CD4-positive, alpha-beta T cell treated with Interferon alpha-2 for 1 hour (primary cell): Measurements from ENCODE around the gene HRH2.
A peak's percentile ranks its signal among the peaks of the same experiment; 100 is the strongest.
"Not testable (repeated sequence)": the region's sequence is repeated elsewhere in the genome, so short reads cannot be mapped to it uniquely, and the experiment has no call there.

Experiments used
- DNase-seq, 2 donors: peaks; one replicate each; pipeline ENCODE4 v3.0.0-alpha.2; 2020 to 2022

HRH2 gene

DNA sequence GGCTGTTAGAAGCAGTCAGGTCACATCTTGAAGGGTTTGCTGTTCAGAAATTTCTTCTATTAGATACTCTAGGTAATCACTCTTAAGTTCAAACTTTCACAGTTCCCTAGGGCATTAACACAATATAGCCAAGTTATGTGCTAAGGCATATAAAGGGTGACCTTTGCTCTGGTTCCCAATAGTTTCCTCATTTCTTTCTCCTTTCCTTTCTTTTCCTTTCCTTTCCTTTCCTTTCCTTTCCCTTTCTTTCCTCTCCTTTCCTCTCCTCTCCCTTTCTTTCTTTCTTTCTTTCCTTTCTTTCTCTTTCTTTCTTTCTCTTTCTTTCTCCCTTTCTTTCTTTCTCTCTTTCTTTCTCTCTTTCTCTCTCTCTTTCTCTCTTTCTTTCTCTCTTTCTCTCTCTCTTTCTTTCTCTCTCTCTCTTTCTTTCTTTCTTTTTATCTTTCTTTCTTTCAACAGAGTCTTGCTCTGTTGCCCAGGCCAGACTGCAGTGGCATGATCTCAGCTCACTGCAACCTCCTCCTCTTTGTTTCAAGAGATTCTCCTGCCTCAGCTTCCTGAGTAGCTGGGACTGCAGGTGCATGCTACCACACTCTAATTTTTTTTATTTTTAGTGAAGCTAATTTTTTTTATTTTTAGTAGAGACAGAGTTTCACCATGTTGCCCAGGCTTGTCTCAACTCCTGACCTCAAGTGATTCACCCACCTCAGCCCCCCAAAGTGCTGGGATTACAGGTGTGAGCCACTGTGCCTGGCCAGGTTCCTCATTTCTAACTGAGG lies 7.3 kb upstream of the HRH2 start:
- DNase-seq, result not testable (repeated sequence)

DNA sequence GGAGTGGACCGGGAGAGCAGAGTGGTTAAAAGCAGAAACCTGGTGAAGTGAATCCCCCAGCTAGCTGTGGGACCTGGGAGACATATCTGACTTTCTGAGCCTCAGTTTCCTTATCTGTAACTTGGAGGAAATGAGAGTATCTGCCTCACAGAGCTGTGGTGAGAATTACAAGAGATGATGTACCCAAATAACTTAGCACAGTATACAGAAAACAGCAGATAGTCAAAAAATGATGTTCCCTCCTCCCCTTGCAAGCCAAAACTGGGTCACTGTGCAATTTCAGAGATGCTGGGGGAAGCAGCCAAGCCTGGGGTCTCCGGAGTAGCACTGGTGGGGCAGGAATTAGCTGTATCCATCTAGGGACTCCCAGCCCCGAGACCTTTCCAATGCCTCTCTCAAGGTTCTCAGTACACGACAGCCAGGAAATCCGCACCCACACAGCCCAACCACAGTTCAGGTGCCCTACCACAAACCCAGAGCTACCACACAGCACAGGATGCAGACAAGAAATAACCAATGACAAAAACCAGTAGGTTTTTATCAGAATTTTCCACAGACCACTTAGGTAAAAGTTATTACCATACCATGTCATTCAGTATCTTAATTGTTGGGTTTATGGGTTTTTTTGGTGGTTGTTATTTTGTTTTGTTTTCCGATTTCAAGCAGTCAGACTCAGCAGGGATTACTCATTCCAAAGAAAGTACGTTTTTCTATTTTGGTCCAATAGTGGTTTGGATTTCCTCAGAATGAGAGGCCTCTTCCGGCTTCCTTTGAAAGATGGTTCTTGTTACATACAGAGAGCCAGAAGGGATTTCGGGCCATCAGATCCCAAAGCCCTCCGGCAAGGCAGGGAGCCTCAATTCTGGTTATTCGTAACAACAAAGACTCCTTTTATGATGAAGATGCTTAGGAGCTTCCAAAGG lies 4.9 kb upstream of the HRH2 start:
- DNase-seq, result peak; percentile 54 to 72

DNA sequence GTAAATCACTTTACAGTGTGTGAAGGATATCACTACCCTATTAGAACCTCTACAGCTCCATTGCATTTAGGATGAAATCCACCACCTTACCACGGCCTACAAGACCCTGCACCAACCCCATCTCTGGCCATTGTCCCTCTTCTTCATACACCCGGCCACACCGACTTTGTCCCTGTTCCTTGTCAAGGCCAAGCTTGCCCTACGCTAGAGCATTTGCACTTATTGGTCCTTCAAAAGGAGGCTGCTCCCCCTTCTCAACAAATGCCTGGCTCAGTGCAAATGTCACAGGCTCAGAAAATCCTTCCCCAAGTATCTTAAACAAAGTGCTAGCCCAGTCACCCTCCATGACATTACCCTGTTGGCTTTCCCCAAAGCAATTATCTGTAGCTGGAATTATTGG lies 4.1 kb upstream of the HRH2 start:
- no peak for DNase-seq

DNA sequence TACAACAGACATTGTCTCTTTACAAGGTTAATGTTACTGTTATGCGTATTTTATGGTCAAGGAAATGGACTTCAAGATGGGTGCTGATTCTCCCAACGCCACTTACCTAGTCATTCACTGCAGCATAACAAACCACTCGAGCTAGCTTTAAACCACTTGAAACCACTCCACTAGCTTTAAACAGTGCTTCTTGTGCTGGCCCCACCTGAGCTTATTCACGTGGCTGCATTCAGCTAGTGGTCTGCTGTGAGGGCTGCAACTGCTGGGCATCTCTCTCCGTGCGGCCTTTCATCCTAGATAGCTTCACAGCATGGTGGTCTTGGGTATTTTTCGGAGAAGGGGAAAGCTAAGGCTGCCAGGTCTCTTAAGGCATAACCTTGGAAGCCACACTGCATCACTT lies 3.5 kb upstream of the HRH2 start:
- DNase-seq, result no peak

DNA sequence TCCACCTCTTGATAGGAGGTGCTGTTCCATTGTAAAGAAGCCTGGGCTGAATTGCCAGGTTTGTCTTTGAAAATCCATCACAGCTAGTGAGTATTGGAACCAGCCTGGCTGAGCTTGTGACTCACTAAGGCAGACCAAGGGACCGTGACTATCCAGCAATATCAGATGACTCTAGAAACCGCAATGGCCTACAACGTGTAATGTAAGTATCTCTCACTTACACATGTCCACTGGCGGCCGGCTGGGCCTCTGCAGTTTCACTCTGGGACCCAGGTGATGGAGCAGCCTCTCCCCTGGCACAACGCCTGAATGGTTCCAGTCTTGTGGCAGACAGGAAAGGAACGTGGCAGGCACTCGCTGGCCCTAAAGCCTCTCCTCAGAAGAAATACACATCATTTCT lies 3.1 kb upstream of the HRH2 start:
- no peak for DNase-seq

DNA sequence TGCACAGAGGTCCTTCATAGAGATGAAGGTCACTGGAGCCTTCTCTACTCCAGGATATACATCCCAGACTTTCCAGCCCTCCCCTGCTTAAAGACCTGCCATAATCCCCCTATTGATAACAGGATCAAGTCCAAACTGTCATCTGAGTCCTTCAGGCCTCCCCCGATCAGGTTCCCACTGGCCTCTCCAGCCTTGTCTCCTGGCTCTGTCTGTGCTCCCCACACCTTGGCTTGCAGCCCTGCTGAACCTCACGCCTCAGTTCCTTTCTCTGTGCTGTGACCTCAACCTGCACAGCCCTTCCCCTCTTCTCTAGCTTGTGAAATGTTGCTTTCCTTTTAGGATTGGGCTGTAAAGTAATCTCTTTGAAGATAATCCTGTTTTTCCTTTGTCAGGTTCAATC lies 2.5 kb upstream of the HRH2 start:
- DNase-seq, result no peak

DNA sequence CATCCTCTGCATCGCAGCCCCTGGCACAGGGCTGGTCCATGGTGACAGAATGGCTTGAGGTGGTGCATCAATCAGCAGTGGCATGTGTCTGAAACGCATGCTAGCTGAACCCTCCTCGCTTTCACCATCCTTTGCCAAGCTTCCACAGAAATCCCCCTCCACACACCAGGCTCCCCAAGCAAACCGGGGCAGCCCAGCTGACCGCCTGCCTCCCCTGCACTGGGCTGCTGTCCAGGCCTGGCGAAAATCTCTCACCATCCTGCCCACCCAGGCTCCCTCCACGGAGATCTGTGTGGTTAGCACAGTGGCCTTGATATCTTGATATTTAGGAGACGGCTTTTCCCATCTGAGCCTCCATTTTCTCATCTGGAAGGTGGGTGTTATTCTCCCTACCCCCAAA lies 905 bp upstream of the HRH2 start:
- DNase-seq, result no peak

DNA sequence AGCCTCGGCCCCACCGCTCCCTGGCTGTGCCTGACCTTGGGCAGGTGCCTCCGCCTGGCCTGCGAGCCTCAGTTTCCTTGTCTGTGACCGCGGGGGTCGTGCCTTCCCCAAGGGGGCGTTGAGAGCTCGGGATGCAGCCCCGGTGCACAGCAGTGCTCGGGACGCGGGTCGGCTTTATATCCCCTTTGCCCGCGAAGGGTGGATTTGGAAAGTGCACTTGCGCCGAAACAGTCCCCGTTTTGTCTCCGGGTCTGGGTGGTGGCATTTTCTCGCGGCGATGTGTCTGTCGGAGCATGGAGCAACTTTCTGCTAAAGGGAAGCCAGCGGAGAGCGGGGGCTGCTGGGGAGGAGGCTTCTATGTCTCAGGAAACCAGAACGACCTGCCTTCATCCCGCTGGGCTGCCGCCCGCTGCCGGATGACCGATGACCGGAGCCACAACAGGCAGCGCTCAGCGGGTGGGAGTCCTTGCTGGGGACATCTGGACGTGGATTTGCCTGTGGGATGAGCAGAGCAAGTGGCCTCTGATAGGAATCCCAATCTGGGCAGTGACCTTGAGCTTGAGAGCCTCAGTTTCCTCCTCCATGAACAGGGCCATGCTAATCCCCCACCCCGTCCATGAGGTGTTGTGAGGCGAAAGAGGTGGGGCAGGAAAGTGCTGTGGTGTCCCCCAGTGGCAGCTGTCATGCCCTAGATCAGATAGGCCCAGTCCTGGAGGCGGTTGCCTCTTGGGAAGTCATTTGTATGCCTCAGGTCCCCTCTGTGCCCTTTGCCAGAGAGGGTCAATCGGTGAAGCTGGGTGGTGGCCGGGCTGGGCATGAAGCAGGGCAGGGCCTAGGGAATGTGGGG lies 651 bp downstream of the HRH2 start:
- peak in 1 of 2 donors; percentile 33 for DNase-seq

DNA sequence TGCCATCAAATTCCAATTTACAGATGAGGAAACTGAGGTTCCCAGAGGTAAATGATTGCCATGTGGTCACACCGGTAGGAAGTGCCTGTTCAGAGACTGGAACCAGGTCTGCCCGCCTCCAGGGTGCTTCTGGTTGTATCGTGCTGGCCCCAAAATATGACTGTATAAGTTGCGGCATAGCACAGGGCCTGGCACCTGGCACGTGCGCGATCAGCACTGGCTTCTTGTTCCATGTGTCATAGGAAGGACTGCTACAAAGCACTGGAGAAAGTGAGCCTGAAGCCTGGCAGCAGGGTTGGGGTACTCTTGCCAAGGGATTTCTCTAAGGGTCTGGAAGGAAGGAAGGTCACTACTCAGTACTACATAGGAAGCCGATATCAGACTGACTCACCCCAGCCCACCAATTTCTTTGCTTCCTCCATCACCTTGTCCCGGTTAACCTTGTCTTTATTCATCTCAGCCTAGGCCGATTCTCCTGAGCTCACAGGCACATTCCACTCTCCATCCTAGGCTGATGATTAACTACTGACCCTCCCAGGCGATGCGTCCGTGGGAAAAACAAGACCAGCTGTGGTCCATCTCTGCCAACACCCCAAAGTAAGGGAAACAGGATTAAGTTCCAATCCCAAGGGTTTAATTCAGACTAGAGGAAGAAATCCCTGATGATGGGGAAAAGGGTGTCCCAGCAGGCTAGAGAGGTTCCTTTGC lies 1.8 kb downstream of the HRH2 start:
- no peak for DNase-seq

DNA sequence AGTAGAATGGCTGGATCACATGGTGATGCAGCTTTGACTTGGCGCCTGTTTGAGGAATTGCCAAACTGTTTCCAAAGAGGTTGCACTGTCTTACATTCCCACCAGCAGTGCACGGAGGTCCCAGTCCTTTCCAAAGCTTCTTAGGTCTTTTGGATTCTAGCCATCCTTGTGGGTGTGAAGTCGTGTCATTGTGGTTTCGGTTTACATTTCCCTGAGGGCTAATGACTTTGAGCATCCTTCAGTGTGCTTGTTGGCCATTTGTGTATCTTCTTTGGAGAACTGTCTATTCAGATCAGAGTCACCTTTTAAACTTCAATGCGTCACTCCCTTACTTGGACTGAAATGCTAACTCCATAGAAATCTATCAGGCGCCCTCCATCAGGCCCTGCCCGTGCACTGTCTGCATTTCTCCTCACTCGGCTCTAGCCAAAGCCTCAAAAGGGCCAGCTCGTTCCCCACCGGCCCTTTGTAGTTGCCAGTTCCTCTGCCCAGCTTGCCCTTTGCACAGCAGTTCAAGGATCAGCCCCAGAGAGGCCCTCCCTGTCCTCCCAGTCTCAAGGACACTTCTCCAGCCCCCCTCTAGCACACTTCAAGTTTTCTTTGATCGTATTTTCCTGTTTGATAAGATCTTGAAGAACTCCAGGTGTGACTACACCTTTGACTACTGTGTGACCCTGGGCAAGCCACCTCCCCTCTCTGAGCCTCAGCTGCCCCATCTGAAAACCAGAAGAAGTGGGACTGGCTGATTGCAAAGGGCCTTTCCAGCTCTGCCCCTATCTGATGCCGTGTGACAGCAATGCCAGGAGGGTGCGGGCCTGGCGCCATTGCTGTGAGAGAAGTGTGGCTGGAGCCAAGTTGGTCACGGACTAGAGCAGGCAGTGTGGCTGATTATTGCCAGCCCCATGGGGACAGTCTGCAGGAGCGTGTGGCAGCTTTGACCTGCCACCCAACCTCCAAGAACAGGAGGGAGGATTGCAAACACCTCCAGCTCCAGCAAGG lies 5.6 kb downstream of the HRH2 start:
- DNase-seq, result no peak

DNA sequence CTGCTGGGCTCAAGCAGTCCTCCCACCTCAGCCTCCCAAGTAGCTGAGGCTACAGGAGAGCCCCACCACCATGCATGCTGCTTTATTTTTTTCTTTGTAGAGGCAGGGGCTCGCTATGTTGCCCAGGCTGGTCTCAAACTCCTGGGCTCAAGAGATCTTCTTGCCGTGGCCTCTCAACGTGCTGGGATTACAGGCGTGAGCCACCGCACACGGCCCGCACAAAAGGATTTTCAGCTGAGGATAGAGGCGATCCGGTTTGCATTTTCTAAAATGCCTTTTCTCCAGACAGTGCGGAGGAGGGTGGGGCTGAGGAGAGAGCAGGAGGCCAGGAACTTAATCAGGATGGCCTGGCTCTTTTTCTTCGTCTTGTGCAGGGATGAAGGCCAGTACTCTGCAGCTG lies 6.9 kb downstream of the HRH2 start:
- DNase-seq, result no peak

DNA sequence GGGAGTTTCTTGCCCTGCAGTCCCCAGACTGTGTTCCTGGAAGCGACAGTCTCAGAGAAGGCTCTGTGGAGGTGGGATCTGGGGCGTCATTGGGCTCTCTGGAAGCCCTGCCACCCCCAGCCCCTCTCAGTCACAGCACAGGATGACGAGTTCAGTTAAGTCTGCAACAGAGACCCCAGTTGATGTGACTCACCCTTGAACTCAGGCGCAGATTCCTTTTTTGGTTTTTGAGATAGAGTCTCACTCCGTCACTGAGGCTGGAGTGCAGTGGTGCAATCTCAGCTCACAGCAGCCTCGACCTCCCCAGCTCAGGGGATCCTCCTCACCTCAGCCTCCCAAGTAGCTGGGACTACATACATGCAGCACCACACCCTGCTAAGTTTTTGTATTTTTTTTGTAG lies 8.3 kb downstream of the HRH2 start:
- DNase-seq, result no peak

DNA sequence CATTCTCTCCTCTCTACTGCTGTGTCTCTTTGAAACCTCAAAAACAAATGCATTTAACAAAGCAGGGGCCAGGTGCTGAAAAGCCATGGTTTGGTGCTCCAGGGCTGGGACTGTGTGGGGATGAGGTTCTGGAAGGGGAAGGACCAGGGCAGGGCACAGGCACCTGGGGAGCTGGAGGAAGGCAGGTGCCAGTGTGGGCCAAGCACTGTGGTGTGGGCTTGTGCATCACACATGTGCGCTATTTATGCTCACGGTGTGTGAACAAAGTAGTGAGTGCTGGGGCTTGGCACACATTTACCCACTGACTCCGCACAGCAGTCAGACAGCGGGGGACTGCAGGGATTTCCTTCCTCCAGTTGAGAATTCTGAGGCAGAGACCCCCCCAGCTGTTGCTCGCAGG lies 10.1 kb downstream of the HRH2 start:
- DNase-seq, result no peak

DNA sequence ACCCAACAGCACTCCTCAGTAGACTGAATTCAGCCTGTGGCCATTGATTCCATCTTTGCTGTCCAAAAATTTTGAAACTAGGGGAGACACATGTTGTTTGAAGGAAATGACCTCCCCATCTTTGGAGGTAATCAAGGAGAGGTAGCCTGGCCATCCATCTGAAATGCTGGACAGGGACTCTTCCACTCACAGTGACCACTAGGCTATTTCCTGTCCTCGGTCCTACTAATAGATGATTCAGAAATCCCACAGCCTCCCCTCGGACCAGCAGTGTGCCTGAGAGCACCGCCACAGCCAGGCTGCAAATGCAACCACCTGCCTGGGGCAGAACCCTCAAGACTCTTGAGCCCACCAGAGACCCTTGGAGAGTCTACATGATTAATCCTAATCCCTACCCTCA lies 12.5 kb downstream of the HRH2 start:
- DNase-seq, result no peak

DNA sequence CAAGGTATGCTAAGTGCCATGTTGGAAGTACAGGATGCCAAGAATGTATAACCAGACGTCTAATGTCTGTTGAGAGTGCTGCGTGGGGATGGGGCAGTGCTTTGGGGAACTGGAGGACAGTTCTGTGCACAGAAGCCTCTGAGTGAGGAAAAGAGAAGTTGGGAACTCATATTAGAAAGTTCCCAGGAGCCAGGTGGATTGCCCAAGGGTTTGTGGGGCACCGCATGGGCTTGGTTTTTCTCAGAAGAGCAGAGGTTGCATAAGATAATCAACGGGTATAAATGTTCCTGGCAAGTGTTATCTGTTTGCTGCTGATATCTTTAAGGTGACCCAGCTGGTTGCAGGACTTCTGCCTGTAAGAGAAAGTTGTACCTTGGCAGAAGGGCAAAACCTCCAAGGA lies 13.1 kb downstream of the HRH2 start:
- peak in 1 of 2 donors; percentile 48 for DNase-seq

DNA sequence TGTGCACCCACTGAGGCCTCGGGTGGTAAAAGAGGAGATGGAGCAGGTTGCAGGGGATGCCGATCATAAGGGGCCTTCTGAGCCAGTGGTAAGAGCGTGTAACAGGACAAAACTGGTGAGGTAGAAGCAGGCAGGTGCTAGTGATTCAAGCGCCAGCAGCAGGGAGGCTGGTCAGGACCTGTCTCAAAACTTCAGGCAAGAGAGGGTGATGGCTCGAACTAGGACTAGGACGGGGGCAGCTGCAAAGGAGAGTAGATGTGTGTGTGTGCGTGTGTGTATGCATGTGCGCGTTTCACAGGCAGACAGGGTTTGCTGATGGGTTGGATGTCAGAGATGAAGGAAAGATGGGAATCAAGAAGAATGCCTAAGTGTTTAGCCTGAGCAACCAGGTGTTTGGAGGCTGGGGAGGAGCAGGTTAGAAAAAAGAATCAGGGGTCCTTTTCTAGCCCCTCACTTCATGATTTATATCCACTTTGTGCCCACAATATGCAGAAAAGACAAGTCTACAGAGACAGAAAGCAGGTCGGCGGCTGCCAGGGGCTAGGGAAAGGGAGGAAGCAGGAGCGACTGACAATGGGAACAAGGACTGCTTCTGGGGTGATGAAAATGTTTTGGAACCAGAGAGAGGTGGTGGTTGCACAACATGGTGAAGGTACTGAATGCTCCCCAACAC lies 15.2 kb downstream of the HRH2 start:
- no peak for DNase-seq

DNA sequence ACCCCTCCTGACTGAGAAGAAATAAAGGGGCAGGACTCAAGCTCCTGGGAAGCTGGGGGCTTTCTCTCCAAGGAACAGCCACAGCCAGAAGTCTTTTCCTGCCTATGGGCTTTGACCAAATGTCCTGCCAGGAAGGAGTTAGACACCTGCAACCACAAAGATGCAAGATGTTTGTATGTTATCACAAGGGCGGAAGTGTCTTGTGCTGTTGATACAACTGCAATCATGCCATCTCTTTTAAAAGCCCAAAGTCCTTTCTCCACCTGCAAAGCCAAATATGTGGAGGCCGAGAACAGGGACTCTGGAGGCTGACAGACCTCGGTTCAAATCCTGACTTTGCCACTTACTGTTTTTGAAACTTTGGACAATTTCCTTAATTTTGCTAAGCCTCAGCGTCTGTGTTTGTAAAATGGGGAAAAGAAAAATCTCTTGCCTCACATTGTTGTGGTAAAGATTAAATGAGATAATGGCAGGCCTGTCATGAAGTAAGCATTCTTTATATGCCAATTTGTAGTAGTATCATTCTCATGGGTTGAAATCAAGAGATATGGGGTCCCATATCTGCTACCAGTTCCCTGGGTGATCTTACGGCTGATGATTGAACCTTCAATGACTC lies 17.0 kb downstream of the HRH2 start:
- no peak for DNase-seq

DNA sequence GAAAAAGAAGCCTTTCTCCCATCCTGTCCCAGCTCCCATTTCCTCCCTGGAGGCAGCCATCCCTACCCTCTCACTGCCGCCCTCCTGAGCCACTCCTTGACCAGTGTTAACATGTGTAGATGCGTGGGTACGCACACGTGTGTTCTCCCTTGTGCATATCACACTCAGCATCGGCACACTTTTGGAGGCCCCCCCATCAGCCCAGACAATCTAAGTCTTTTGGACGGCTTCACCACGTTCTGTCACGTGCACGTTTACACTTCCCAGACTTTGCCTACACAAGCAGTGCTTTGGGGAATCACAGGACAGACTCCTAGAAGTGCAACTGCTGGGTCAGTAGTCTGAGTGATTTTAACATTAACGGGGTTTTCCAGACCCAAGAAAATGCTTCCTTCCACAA lies 18.0 kb downstream of the HRH2 start:
- no peak for DNase-seq

DNA sequence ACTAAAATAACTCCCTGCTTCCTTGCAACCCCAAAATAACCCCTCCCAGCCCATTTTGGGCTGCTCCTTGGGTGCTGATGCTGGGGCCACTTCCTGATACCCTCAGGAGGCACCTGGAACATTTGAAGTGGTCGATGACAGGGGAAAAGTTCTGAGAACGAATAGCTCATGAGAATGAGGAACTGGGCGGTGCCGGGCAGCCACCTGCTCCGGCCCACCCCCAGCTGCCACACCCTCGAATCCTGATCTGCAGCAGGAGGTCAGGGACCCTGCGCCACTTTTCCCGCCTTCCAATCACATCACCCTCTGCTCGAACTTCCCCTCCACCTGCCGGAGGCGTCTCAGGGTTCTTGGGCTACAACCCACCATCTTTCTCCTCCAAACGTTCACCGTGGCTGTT lies 19.7 kb downstream of the HRH2 start:
- no peak for DNase-seq

DNA sequence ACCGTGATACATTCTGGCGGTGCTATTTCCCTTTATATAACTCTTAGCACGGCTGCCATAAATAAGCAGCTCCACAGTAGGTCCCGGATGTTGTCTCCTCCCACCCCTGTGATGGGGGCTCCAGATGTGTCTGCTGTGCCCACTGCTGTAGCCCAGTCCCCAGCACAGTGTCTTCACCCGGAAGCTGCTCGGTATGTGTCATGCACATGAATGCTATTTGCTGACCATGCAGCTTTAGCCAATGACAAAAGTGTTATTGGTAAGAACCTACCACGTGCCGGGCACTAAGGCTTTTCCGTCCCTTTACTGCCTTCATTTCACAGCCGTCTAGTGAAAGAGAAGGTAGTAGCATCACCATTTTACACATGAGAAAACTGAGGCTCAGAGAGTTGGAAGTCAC lies 20.2 kb downstream of the HRH2 start:
- DNase-seq, result no peak
